ENCODE results near the gene WDR31.
"Not testable (repeated sequence)": the region's sequence is repeated elsewhere in the genome, so short reads cannot be mapped to it uniquely, and the experiment has no call there.

WDR31 gene

DNA sequence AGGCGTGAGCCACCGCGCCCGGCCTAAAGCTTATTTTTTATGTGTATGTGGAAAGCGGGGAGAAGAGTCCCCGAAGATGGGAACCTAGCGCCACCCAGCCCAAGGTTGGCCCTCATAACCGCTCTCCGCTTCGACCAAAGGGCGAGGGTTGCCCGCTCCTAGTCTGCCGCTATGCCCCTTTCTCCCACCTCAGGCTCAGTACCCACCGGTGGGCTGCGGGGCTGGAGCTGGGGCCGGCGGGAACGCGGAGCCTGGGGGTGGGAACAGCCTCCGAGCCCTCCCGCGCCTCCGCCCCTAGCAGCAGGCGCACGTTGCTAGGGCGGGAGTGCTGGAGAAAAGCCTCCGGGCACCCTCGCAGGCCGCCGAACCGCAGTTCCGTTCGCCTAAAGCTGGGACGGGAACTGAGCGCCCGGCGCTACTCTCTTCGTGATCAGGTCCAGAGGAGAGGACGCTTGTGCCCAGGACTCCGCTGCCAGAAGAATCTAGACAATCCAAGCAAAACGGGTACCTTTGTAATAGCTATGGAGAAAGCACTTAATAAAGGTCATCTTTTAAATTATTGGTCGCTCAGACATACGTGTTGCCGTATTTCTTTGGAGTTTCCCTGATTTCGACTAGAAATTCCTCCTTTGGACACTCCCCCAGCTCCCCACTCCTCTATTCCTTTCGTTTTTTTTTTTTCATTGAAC, at the start of gene WDR31:
TSS of gene WDR31 (minus strand) at position 265 of the 689 bp plus-strand sequence. CDS start 8,253 bp downstream, outside the sequence.
- in situ Hi-C loops (cut with HindIII; ENCODE audit: low pct_unique_long_range_greater_than_20kb, low sequenced_read_pairs): no loop called here
- DNase-seq (ENCODE audit: low read depth in 1 of 2, low spot score in 1 of 2): peak; percentile 90 to 93
- no peak for TF ChIP-seq JUND (IDR thresholded peaks at IDR 0.05; ENCODE audit: low read depth)

DNA sequence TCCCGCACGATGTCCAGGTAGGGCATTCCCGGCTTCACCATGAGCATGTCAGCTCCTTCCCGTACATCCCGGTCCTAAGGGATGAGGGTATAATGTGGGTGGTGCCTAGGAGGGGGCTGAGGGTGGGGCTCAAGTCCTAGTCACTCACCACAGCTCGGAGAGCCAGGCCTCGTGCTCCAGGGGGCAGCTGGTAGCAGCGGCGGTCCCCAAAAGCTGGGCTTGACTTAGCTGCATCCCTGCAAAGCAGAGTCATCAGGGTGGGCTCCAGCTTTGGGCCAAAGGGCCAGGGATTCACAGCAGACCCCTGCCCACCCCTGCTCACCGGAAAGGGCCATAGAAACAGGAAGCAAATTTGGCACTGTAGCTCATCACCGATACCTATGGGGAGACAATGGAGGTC, 49.4 kb upstream of the WDR31 start:
- TF ChIP-seq JUND (IDR thresholded peaks at IDR 0.05; ENCODE audit: low read depth): no peak
- DNase-seq (ENCODE audit: low read depth in 1 of 2, low spot score in 1 of 2): no peak
- in situ Hi-C loops (cut with HindIII; ENCODE audit: low pct_unique_long_range_greater_than_20kb, low sequenced_read_pairs): no loop called here

- no peak for TF ChIP-seq JUND (IDR thresholded peaks at IDR 0.05; ENCODE audit: low read depth)
These were observed 48.8 kb upstream of the WDR31 start for GRCh38 chr9:113388833-113389232.

GRCh38 chr9:113387560-113388230, 47.6 kb upstream of the WDR31 start:
- DNase-seq (ENCODE audit: low read depth in 1 of 2, low spot score in 1 of 2): peak in 1 of 2 experiments; percentile 26
- no peak for TF ChIP-seq JUND (IDR thresholded peaks at IDR 0.05; ENCODE audit: low read depth)
- in situ Hi-C loops (cut with HindIII; ENCODE audit: low pct_unique_long_range_greater_than_20kb, low sequenced_read_pairs): no loop called here

More at GRCh38 chr9:113388833-113389232, 48.8 kb upstream of the WDR31 start:
- in situ Hi-C loops (cut with HindIII; ENCODE audit: low pct_unique_long_range_greater_than_20kb, low sequenced_read_pairs): no loop called here
- DNase-seq (ENCODE audit: low read depth in 1 of 2, low spot score in 1 of 2): no peak

- DNase-seq (ENCODE audit: low read depth in 1 of 2, low spot score in 1 of 2): peak in 1 of 2 experiments; percentile 46
- no peak for TF ChIP-seq JUND (IDR thresholded peaks at IDR 0.05; ENCODE audit: low read depth)
- in situ Hi-C loops (cut with HindIII; ENCODE audit: low pct_unique_long_range_greater_than_20kb, low sequenced_read_pairs): no loop called here
These were observed 46.7 kb upstream of the WDR31 start for GRCh38 chr9:113386571-113387393.

- no peak for TF ChIP-seq JUND (IDR thresholded peaks at IDR 0.05; ENCODE audit: low read depth)
- in situ Hi-C loops (cut with HindIII; ENCODE audit: low pct_unique_long_range_greater_than_20kb, low sequenced_read_pairs): no loop called here
- DNase-seq (ENCODE audit: low read depth in 1 of 2, low spot score in 1 of 2): peak; percentile 64 to 95
These were observed 41.9 kb upstream of the WDR31 start for GRCh38 chr9:113381909-113382411.

- in situ Hi-C loops (cut with HindIII; ENCODE audit: low pct_unique_long_range_greater_than_20kb, low sequenced_read_pairs); DNase-seq (ENCODE audit: low read depth in 1 of 2, low spot score in 1 of 2): not testable (repeated sequence)
These were observed 41.4 kb upstream of the WDR31 start for GRCh38 chr9:113381441-113381840.

DNA sequence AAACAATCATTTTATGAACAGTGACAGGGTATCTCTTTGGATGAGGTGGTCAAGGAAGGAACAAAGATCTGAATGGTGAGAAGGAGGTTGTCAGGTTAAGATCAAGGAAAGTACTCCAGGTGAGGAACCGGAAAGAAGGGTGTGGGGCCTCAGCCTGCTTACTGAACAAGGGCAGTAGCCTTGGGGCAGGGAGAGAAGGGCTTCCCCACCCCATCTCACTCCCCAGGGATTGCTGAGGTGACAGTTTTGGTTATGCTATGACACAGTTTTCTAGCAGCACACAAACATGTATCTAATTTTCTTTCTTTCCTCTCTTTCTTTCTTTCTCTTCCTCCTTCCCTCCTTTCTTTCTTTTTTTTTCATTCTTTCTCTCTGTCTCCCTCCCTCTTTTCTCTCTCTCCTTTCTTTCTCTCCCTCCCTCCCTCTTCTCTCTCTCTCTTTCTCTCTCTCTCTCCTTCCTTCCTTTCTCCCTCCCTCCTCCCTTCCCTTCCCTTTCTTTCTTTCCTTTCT, 40.8 kb upstream of the WDR31 start:
- DNase-seq (ENCODE audit: low read depth in 1 of 2, low spot score in 1 of 2): peak in 1 of 2 experiments; percentile 47
- no peak for TF ChIP-seq JUND (IDR thresholded peaks at IDR 0.05; ENCODE audit: low read depth)
- in situ Hi-C loops (cut with HindIII; ENCODE audit: low pct_unique_long_range_greater_than_20kb, low sequenced_read_pairs): no loop called here

DNA sequence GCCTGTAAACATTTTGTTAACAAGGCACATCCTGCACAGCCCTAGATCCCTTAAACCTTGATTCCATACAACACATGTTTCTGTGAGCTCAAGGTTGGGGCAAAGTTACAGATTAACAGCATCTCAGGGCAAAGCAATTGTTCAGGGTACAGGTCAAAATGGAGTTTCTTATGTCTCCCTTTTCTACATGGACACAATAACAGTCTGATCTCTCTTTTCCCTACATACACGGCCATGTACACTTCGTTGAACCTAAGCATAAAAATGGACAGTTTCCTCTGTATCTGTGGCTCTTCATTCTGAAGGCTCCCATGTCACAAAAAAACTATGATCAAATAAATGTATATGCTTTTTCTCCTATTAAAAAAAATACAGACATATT, 39.7 kb upstream of the WDR31 start:
- in situ Hi-C loops (cut with HindIII; ENCODE audit: low pct_unique_long_range_greater_than_20kb, low sequenced_read_pairs): not testable (repeated sequence)

GRCh38 chr9:113379094-113379828, 39.2 kb upstream of the WDR31 start:
- in situ Hi-C loops (cut with HindIII; ENCODE audit: low pct_unique_long_range_greater_than_20kb, low sequenced_read_pairs); DNase-seq (ENCODE audit: low read depth in 1 of 2, low spot score in 1 of 2): not testable (repeated sequence)

More for the DNA sequence above, 39.7 kb upstream of the WDR31 start:
- DNase-seq (ENCODE audit: low read depth in 1 of 2, low spot score in 1 of 2): not testable (repeated sequence)

DNA sequence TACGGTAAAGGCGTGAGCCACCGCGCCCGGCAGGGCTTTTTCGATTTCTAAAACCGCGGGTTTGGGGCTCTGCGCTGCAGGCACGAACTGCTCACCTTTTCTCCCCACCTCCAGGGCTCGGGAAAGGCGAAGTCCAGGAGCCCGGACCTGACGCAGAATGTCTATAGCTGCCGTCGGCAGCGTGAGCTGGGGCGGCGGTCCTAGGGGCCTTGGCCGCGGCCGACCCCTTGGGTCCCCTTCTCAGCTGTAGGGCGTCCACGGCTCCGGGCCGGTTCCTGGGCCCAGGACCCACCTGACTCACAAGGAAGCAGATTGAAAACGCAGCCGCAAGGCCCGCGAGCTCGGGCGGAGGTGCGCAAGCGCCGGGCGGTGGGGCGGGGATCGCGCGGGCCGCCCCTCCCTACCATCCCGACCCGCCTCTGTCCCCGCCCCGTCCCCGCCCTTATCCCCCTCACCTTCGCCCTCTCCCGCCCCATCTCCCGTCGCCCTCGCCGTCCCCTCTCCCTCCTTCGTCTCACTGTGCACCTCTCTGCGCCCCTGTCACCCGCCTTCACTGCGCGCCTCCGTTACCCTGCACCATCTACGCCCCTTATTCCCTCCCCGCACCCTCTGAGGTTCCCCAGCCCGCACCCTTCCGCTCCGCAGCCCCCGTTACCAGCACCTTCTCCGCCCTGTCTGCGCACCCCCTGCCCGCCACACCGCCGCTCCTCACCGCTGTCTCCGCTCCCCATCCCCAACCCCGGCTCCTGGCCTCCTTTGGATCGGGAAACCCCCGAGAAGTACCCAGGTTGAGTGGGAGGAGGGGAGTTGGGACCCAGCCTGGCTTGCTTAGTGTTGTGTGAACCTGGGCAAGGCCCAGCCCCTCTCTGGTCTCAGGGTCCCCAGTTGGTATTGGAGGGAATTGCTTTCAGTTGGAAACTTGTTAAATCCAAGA, 36.8 kb upstream of the WDR31 start, which contains the start of gene HDHD3:
TSS of gene HDHD3 (minus strand) at position 353 of the 934 bp plus-strand sequence. CDS start 2,632 bp downstream, outside the sequence.
- in situ Hi-C loops (cut with HindIII; ENCODE audit: low pct_unique_long_range_greater_than_20kb, low sequenced_read_pairs): no loop called here
- no peak for TF ChIP-seq JUND (IDR thresholded peaks at IDR 0.05; ENCODE audit: low read depth)
- DNase-seq (ENCODE audit: low read depth in 1 of 2, low spot score in 1 of 2): peak; percentile 79 to 88
